Esophagus squamous epithelium (tissue), 5 donors: ENCODE data around the gene AIFM2. TPM values are rescaled to one million over a fixed set of nuclear protein-coding genes. Genes with fewer than 3 reads are reported as not detected.
A peak's percentile ranks its signal among the peaks of the same experiment; 100 is the strongest.
"Not testable (repeated sequence)": the region's sequence is repeated elsewhere in the genome, so short reads cannot be mapped to it uniquely, and the experiment has no call there.

ENCODE experiments used
- DNase-seq: peaks from one replicate; lab custom pipeline; 2025; lab: John Stamatoyannopoulos, UW
- H3K27ac ChIP-seq, 4 donors: fragments of 200-600 bp; sonication (generic); one replicate each; pipeline ENCODE4 v1.5.1; 2016 to 2019; ENCODE audit warnings: mild to moderate bottlenecking in 1 of 4
- H3K27me3 ChIP-seq, 4 donors: fragments of 200-600 bp; sonication (generic); 1 replicate in 3 of 4; 2 replicates in 1 of 4; pipeline versions ENCODE4 v1.5.1 to v1.6.0; 2017 to 2021; ENCODE audit warnings: antibody characterized with exemption in 1 of 4
- H3K36me3 ChIP-seq, 3 donors: fragments of 200-600 bp; sonication (generic); one replicate each; pipeline ENCODE4 v1.5.1; 2016 to 2019
- H3K4me1 ChIP-seq, 3 donors: fragments of 200-600 bp; sonication (generic); one replicate each; pipeline ENCODE4 v1.5.1; 2017 to 2019
- H3K4me3 ChIP-seq, 4 donors: fragments of 200-600 bp; sonication (generic); 1 replicate in 3 of 4; 2 replicates in 1 of 4; pipeline ENCODE4 v1.5.1; 2016 to 2019; ENCODE audit warnings: mild to moderate bottlenecking in 2 of 4, moderate library complexity in 1 of 4
- H3K9me3 ChIP-seq, 3 donors: fragments of 200-600 bp; sonication (generic); one replicate each; pipeline ENCODE4 v1.5.1; 2016 to 2019
- CTCF ChIP-seq, 6 experiments: fragments of 450-650 bp in 4 of 6; fragments of 200-600 bp in 2 of 6; sonication (generic) in 2 of 6; IDR thresholded peaks; one replicate each; pipeline ENCODE4 v1.5.1; 2016 to 2019; ENCODE audit warnings: antibody characterized with exemption in 6 of 6, mild to moderate bottlenecking in 4 of 6, moderate library complexity in 4 of 6
- POLR2A ChIP-seq, 4 donors: fragments of 450-650 bp; IDR thresholded peaks; one replicate each; pipeline ENCODE4 v1.6.1; 2017; ENCODE audit warnings: antibody characterized with exemption in 4 of 4, mild to moderate bottlenecking in 4 of 4, moderate library complexity in 3 of 4
- WGBS, 2 donors: methylation state at CpG; one replicate each; pipeline ENCODE4 v1.1.5; 2018; 5-methylcytosine and 5-hydroxymethylcytosine counted together
- intact Hi-C: fragments of 100-400 bp; cut with DNase I; formaldehyde crosslinking; loops from one replicate; pipeline ENCODE4 v1.15.0; 2022
- total RNA-seq, 4 donors: library from RNA; depleted of rRNA; stranded (reverse); fragments of >200 nt; gene quantifications; one replicate each; pipeline ENCODE4 v1.1.0, GENCODE V29; 2016
- donor health status: DM: yes; HTN: yes; CAD: no.

The AIFM2 gene
- total RNA-seq, 4 donors from 2014 or later: 4.9 to 13.4 (median 9.3) TPM

- no peak overlapping the region for H3K27ac ChIP-seq
- H3K27me3 ChIP-seq: no peaks in the 10 kb centered on the region
- H3K4me1 ChIP-seq: no peaks in the 10 kb centered on the region
- TF ChIP-seq POLR2A (IDR thresholded peaks at IDR 0.05) (no peak), CTCF (IDR thresholded peaks at IDR 0.05) (peak in 3 of 6 experiments; percentile 10 to 36 (median 27))
- H3K4me3 ChIP-seq: no peak overlapping the region
- H3K9me3 ChIP-seq: no peaks in the 10 kb centered on the region
- intact Hi-C loops: no loop called here
- H3K36me3 ChIP-seq: peaks cover 0 to 56% (median 3%) of the 10 kb centered on the region in 3 donors
- 60 to 79% methylated on average over 8 to 12 of the region's 22 CpGs for WGBS, 2 donors
- DNase-seq: no peak
Observed at GRCh38 chr10:70106958-70107791, 25.4 kb downstream of the AIFM2 start.

DNA sequence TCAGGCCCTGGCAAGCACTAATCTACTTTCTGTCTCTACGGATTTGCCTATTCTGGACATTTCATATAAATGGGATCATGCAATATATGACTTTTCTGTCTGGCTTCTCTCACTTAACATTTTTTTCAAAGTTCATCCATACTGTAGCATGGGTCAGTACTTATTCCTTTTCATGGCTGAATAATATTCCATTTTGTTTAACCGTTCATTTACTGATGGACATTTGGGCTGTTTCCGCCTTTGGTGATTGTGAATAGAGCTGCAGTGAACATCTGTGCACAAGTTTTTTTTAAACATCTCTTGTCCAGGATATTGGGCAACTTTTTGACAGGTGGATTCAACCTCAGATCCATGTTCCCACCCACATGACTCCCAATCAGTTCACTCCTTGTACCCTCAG lies 31.0 kb downstream of the AIFM2 start:
- Histone ChIP-seq H3K27me3 (no peaks in the 10 kb centered on the region), H3K36me3 (peaks cover 0 to 69% (median 0%) of the 10 kb centered on the region in 3 donors), H3K9me3 (no peaks in the 10 kb centered on the region), H3K4me3 (no peak overlapping the region), H3K27ac (no peak overlapping the region), H3K4me1 (no peaks in the 10 kb centered on the region)
- DNase-seq: no peak
- no peak for TF ChIP-seq CTCF (IDR thresholded peaks at IDR 0.05)
- TF ChIP-seq POLR2A (IDR thresholded peaks at IDR 0.05): no peak
- intact Hi-C loops: no loop called here
- 65 to 77% methylated on average over 3 of the region's 3 CpGs for WGBS, 2 donors

GRCh38 chr10:70101068-70101562 lies 31.5 kb downstream of the AIFM2 start:
- H3K27me3 ChIP-seq, intact Hi-C loops, H3K4me1 ChIP-seq, DNase-seq, H3K9me3 ChIP-seq, H3K4me3 ChIP-seq, H3K27ac ChIP-seq: not testable (repeated sequence)
- H3K36me3 ChIP-seq: peaks cover 0 to 75% (median 0%) of the 10 kb centered on the region in 3 donors
- 82 to 84% methylated on average over 11 of the region's 11 CpGs for WGBS, 2 donors

DNA sequence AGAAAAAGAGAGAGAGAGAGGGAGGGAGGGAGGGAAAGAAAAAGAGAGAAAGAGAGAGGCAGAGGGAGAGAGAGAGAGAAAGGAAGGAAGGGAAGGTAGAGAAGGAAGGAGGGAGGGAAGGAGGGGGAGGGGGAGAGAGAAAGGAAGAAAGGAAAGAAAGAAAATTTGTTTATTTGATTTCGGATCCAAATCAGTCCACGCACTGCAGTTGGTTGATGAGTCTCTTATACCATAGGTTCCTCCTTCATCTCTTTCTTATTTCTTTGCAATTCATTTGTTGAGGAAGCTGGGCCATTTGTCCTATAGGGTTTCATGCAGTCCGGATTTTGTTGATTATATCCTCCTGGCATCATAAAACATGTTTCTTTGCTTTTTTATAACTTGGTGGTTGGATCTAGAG lies 34.4 kb downstream of the AIFM2 start:
- H3K36me3 ChIP-seq: peaks cover 0 to 99% (median 10%) of the 10 kb centered on the region in 3 donors
- H3K9me3 ChIP-seq: no peaks in the 10 kb centered on the region
- no peaks in the 10 kb centered on the region for H3K27me3 ChIP-seq
- TF ChIP-seq POLR2A (IDR thresholded peaks at IDR 0.05): no peak
- TF ChIP-seq CTCF (IDR thresholded peaks at IDR 0.05): no peak
- 80 to 96% methylated on average over 3 of the region's 3 CpGs for WGBS, 2 donors
- no peak for DNase-seq
- no peaks in the 10 kb centered on the region for H3K4me1 ChIP-seq
- H3K4me3 ChIP-seq: no peak overlapping the region
- intact Hi-C loops: no loop called here
- no peak overlapping the region for H3K27ac ChIP-seq

DNA sequence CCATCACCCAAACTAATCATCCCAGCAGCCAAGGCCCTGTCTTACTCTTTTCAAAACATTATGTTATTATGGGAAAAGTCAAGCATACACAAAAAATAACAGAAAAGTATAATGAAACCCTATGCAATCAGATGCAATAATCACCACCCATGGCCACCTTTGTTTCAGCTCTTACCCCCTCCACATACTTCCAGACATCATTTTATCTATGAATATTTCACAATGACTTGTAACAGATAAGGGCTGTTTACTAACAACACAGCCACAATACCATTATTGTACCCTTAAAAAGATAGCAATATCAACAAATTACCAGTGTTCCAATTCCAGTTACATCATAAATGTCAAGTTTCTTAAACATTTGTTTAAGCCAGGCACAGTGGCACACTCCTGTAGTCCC lies 35.2 kb downstream of the AIFM2 start:
- no peaks in the 10 kb centered on the region for H3K4me1 ChIP-seq
- H3K27ac ChIP-seq: no peak overlapping the region
- H3K4me3 ChIP-seq: no peak overlapping the region
- peaks cover 0 to 99% (median 16%) of the 10 kb centered on the region in 3 donors for H3K36me3 ChIP-seq
- H3K9me3 ChIP-seq: no peaks in the 10 kb centered on the region
- intact Hi-C loops: no loop called here
- TF ChIP-seq CTCF (IDR thresholded peaks at IDR 0.05) (no peak), POLR2A (IDR thresholded peaks at IDR 0.05) (no peak)
- DNase-seq: no peak
- no peaks in the 10 kb centered on the region for H3K27me3 ChIP-seq
